GM12892 (cell line): ENCODE measurements around the gene ERGIC1.

ENCODE experiments used
- POLR2A ChIP-seq: IDR thresholded peaks from 2 replicates; pipeline ENCODE4 v1.6.1; 2011; ENCODE audit warnings: low read depth, low read length, control low read depth
- POLR2AphosphoS5 ChIP-seq: IDR thresholded peaks from 2 replicates; pipeline ENCODE4 v1.6.1; 2011; ENCODE audit warnings: low read depth, low read length, control low read depth

GRCh38 chr5:172788771-172789686 is 45.0 kb upstream of the ERGIC1 start:
- TF ChIP-seq POLR2A (no peak), POLR2AphosphoS5 (no peak)
